HG03520 (cell line): ENCODE results near the gene TMC2.

ENCODE experiments used
- ATAC-seq: cut with Tn5 transposase; IDR thresholded peaks from one replicate; pipeline ENCODE4 v1.9.1; 2021; ENCODE audit warnings: mild to moderate bottlenecking, moderate library complexity; ENCODE audit not compliant: unreplicated experiment

The TMC2 gene

DNA sequence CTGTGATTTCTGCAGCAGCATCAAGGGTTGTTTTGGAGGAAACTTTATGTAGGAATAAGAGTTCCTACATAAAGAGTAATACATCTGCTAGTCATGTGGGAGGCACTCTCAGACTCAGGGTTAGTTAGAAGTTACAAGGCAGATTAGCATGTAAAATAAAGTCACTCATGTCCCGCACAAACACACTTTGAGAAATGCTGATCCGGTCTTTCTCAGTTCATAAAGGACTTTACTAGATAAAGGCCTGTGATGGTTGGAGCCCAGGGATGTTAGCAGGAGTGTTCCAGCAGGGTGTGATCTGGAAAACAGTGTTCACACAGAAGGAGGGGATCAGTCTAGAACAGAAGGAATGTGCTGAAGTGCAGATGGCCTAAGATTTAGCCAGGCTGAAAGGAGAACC lies 83.0 kb downstream of the TMC2 start:
- no peak for ATAC-seq

DNA sequence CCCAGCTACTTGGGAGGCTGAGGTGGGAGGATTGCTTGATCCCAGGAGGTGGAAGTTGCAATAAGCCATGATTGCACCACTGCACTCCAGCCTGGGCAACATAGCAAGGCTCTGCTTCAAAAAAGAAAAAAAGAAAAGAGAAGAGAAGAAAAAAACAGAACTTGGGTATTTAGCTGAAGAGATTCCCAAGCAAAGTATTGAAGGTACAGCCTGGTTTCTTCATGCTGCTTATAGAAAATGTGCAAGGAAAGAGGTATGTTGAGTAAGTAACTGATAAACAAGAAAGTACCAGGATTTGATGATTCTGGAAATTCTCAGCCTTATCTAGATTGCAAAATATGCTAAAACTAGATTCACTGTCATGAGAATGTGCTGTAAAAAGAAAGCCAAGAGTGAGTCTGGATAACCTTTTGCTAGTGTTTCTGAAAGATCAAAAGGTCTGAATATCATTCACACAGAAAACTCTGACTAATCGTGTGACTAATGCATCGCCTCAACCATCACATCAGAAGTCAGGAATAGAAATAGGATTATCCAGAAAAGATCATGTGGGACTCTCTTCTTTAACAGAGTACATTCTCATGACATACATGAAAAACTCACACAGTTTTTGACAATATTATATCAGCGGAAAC lies 83.7 kb downstream of the TMC2 start:
- ATAC-seq: no peak

DNA sequence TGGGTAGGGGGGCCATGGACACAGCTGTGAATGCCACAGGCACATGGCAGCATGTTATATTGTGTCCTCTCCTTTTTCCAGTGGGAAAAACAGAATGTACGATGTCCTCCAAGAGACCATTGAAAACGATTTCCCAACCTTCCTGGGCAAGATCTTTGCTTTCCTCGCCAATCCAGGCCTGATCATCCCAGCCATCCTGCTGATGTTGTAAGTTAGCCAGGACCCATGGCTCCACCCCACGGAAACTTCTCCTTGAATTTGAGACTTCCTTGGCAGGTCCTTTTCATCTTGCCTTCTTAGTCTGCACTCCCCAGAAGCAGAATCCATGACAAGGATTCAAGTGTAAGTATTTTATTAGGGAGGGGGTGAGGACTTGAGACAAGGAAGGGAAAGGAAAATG lies 87.8 kb downstream of the TMC2 start:
- no peak for ATAC-seq

DNA sequence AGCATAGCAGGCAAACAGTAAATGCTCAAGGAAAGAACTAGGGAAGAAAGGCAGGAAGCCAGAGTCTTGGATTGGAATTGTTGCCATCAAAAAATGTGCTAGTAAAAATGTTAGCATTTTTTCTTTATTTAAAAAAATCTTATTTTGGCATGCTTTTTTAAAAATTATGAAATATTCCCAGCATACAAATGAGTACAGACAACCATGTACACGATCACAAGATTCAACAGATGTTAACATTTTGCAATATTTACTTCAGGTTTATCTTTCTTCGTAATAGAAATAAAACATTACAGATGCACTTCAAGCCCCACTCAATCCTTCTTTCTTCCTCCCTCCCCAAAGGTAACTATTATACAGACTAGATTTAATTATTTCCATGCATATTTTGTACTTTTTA lies 88.7 kb downstream of the TMC2 start:
- ATAC-seq: no peak

DNA sequence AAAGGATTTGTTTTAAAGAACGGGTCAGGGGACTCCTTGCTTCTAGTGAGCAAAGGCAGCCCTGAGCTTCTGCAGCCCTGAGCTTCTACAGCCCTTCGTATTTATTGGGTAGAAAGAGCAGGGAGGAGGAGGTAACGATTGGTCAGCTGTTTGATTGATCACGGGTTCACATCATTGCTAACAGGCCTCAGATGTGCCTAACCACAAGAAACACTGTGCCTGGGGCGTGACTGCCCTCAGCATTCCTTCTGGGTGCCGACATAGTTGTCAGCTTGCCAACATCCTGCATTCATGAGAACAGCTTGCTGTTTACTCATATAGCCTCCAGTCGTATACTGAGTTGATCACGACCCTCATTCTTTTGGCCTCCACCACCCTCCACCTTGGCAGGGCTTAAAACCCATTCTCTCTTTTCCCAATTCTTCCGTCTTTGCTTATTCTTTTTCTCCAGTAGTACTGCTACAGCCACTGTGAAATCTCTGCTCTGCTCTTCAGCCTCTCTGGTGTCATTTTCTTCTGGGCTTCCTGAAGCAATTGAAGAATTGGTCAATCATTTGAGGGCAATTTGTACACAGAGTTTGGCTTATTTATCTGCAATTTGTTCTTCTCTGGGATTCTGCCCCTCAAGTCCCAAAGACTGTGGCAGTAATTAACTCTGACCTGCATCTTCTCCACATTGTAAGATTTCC lies 90.6 kb downstream of the TMC2 start:
- no peak for ATAC-seq

DNA sequence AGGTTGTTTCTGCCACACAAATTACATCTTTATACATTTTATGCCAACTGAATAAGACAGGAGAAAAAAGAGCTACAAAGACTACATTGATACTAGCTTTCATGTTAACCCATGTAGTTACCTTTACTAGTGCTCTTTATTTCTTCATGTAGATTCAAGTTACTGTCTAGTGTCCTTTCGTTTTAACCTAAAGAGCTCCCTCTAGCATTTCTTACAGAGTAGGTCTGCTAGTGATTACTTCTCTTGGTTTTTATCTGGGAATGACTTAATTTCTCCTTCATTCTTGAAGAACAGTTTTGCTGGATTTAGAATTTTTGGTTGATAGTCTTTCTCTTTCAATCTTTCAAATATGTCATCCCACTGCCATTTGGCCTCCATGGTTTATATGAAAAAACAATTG lies 94.9 kb downstream of the TMC2 start:
- no peak for ATAC-seq

DNA sequence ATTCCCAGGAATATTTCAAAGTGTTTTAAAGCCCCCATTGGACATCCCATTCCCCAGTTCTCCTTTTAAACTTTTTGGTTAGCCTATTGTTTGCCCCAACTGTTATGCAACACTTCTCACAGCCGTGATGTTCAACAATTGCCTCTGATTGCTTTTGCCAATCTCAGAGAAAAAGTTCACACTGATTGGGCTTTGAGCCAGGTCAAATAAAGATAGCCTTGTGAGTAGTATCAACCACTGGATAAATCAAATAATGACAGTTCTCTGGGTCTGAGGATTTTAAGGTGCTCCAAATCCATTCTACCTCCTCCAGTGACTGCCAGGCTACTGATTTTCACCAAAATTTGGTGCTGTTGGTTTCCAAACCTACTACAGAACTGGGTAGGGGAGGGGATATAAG lies 97.0 kb downstream of the TMC2 start:
- ATAC-seq: no peak

DNA sequence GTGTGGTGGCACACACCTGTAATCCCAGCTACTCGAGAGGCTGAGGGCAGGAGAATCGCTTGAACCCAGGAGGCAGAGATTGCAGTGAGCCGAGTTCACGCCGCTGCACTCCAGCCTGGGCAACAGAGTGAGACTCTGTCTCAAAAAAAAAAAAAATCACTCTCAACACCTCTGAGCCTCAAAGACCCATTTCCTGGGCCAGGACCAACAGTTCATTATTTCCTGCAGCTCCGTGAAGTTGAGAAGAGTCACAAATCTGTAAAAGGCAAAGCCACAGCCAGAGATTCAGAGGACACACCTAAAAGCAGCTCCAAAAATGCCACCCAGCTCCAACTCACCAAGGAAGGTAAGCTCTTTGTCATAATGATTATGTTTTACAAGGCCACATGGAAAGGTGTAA lies 100.9 kb downstream of the TMC2 start:
- no peak for ATAC-seq

DNA sequence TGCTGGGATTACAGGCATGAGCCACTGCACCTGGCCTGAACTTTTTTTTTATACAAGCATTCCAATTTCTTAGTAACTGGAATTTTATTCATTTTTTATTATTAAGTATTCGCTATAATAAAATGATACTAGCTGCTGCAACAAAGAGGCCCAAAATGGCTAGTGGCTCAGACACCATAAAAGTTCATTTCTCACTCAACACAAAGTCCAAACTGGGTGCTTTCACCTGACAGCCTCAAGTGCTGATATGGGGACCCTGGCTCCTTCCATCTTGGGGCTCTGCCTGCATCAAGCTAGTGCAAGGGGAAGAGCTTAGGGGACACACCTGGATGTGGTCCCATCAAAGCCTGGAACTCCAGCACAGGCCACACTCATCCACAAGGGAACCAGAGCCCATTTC lies 103.9 kb downstream of the TMC2 start:
- no peak for ATAC-seq

DNA sequence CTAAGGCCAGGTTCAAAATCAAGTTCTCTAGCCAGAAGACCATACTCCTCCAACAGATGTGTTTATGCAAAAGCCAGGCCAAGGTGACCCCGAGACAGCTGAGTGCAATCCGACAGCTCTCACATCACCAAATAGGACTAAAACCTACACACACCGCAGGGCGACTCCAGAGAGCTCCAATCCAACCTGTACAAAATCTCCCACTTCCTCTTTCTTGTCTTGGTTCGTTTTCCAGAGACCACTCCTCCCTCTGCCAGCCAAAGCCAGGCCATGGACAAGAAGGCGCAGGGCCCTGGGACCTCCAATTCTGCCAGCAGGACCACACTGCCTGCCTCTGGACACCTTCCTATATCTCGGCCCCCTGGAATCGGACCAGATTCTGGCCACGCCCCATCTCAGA lies 104.5 kb downstream of the TMC2 start:
- ATAC-seq: no peak

DNA sequence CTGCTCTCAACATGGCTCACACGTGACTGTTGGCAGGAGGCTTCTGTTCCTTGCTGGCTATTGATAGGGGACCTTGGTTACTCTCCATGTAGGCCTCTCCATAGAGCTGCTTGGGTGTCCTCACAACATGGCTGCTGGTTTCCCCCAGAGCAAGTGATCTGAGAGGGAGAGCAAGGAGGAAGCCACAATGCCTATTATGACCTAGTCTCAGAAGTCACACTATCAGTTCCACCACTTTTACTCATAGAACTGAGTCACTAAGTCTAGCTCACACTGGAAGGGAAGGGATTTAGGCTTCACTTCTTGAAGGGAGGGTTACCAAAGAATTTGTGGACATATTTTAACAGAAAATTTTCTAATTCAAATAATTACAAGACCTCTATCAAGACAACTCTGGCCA lies 107.3 kb downstream of the TMC2 start:
- no peak for ATAC-seq

DNA sequence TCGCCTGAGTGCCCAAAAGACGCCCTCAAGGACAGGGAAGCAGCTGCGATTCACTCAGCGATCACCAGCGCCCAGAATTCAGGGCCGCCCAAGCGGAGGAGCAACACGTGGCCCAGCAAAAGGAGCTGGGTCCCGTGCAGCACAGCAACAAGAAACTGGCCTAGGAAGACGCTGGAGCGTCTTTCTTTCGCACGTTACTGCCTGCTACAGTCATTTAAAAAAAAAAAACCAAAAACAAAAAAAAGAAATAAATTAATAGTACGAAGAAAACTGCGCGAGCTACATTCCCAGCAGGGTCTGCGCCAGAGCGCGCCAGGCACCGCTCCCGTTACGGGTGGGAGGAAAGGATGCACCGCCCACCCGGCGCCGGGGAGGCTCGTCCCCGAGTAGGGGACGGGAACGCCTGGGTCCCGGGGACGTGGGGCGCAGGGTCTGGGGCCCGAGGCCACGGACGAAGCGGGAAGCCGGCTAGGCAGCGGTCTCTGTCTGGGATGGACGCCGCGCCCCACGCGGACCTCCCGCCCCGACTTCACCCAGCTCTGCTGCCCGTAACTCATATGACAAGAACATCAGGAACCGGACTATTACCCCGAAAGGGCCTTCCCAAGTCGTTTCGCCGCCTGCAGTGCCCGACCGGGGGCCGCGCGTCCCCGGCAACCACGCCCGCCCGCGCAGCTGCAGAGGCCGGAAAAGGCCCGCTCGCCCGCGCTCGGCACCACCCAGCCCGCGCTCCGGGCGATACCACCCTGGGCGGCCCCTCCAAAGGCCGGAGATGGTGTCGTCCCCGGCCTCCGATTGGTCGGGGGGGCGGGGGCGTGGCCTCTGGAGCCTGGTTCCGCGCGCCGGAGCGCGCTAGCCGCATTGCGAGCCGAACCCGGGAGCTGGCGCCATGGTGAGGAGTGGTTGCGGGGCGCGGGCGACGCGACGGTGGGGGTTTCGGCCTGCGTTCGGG lies 115.7 kb downstream of the TMC2 start, which contains the start of gene NOP56:
Gene NOP56 (plus strand): TSS at position 861 of the 952 bp plus-strand sequence. CDS start 29 bp downstream, at position 890.
- peak; percentile 77 for ATAC-seq

DNA sequence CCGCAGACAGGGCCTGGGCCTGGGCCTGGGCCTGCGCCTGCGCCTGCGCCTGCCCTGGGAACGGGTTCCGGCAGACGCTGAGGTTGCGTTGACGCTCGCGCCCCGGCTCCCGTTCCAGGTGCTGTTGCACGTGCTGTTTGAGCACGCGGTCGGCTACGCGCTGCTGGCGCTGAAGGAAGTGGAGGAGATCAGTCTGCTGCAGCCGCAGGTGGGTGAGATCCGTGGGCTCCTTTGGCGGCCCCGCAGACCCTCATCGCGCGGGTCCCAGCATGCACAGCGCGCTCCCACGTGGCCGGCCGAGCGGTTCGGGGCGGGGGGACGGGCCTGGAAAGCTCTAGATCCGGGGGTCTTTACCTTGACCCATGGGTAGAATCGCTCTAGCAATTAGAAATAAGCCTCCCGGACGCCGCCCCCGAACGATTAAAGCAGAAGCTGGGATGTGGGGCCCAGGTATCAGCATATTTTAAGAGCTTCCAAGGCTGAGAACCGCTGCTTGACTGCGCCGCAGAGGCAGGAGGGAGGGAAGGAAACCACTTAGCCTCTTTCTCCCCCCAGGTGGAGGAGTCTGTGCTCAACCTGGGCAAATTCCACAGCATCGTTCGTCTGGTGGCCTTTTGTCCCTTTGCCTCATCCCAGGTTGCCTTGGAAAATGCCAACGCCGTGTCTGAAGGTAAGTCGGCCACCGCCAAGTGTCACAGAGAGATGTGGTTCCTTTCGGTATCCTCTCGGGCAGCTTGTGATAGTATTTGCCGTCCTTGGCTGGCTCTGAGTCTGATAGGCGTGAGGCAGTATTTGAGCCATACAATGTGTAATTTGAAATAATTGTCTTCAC lies 116.6 kb downstream of the TMC2 start:
- ATAC-seq: peak; percentile 38

DNA sequence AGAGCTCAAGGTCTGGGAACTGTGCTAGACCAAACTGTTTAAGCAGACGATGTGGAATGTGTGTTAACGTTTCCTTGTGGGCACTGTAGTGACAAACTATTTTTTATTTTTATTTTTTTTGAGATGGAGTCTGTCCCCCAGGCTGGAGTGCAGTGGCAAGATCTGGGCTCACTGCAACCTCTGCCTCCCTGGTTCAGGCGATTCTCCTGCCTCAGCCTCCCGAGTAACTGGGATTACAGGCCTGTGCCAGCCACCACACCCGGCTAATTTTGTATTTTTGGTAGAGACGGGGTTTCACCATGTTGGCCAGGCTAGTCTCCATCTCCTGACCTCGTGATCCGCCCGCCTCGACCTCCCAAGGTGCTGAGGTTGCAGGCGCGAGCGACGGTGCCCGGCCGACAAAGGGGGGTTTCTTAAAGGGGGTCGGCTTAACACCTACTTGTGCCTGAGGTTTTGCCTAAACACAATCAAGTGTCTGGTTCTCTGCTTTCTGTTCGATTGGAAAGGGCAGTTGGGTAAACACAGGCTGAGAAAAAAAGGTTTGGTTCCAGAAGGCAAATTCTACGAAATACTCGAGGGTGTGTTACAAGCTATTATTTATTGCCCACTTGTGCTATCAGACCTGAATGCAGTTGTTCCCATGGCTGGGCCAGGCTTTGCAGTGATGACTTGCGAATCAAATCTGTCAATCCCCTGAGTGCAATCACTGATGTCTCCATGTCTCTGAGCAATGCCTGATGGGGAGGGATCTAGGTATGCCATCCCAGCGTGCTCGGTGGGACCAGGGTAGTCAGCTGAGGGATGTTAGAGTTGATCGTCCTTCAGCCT lies 117.4 kb downstream of the TMC2 start:
- no peak for ATAC-seq

DNA sequence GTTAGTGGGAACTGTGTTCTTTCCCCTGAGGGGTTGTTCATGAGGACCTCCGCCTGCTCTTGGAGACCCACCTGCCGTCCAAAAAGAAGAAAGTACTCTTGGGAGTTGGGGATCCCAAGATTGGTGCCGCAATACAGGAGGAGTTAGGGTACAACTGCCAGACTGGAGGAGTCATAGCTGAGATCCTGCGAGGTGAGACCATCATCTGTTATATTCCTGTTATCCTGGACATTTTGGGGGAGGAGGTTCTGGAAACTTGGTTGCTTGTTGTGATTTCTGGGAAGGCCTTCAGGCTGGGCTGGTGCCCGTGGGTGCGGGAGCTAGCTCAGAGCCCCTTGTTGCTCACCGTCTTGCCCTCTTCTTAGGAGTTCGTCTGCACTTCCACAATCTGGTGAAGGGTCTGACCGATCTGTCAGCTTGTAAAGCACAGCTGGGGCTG lies 118.0 kb downstream of the TMC2 start:
- ATAC-seq: no peak

DNA sequence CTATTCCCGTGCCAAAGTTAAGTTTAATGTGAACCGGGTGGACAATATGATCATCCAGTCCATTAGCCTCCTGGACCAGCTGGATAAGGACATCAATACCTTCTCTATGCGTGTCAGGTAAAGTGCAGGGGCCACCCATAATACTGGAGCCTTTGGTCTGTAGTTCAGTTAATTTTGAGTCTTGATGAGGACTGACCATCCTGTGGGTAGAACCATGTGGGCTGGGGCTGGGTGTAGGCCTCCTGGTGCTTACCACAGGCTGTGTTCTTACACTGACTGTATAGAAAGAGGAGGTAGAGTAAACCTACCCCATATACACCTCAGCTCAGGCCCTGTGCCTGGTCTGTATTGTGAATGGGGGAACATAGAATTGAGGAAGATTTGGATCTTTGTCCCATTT lies 118.5 kb downstream of the TMC2 start:
- ATAC-seq: no peak

DNA sequence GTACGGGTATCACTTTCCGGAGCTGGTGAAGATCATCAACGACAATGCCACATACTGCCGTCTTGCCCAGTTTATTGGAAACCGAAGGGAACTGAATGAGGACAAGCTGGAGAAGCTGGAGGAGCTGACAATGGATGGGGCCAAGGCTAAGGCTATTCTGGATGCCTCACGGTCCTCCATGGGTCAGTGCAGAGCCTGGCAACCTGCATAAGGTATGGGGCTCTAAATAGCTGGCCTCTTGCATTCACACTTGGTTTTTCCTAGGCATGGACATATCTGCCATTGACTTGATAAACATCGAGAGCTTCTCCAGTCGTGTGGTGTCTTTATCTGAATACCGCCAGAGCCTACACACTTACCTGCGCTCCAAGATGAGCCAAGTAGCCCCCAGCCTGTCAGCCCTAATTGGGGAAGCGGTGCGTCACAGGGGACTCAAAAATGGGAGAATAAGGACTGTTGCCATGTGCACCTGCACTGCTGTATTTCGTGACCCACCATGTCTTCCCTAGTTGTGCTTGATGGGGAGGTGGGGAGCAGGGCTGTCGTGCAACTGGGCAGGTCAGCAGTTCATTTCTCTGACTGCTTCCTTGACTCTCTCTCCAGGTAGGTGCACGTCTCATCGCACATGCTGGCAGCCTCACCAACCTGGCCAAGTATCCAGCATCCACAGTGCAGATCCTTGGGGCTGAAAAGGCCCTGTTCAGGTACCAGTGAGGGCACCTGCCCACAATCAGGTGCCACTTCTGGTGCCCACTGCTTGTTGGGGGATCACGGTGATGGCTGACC lies 119.2 kb downstream of the TMC2 start:
- ATAC-seq: no peak

DNA sequence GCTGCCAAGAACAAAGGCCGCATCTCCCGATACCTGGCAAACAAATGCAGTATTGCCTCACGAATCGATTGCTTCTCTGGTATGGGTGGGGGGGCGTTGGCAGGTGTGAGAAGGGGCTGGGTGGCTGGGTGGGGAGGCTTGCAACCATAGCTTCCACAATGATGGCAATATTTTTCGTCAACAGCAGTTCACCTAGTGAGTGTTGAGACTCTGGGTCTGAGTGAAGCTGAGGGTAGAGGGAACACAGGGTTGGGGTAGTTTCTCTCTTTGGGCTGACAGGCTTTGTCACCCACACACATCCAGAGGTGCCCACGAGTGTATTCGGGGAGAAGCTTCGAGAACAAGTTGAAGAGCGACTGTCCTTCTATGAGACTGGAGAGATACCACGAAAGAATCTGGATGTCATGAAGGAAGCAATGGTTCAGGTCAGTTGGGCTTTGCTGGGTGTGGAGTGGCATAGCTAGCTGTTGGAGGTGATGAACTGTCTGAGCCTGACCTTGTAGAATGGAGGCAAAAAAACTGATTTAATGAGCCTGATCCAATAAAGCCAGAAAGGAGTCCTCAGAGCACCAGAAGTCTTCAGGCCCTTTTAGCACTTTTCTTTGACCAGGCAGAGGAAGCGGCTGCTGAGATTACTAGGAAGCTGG lies 120.2 kb downstream of the TMC2 start:
- ATAC-seq: no peak

DNA sequence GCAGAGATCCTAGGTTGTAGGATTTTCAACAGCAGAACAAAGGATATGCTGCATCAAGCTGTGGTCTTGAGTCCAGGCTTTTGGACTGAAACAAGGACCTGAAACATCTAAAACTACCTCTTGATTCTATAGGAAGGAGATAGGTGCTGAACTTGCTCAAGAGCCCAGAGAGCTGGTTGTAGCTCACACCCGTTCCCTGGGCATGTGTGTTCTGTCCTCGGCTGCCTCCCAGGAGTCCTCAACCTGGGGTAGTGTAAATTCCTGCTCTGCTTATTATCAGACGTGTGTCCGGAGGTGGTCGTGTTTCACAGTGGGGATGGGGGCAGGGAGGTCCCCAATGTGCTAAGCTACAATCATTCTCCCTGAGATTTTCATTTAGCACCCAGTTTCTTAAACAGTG lies 120.9 kb downstream of the TMC2 start:
- ATAC-seq: no peak
